H1 (cell line): ENCODE measurements around the gene RFX6. TPM values are rescaled to one million over a fixed set of nuclear protein-coding genes. Genes with fewer than 3 reads are reported as not detected.

Experiments used
- CTCF ChIA-PET: fragments of 300-600 bp; sonication (Branson Sonifier 250); formaldehyde crosslinking; loops from one replicate; lab custom pipeline; 2021; ENCODE audit not compliant: partially characterized antibody; lab: Charles Lee
- POLR2A ChIA-PET: fragments of 300-600 bp; sonication (Branson Sonifier 250); formaldehyde crosslinking; loops from one replicate; lab custom pipeline; 2021; ENCODE audit warnings: inconsistent platforms; ENCODE audit not compliant: partially characterized antibody; lab: Charles Lee
- DNase-seq, 2 experiments: peaks; one replicate each; pipeline versions ENCODE4 v3.0.0 to v3.0.0-alpha.2; 2010 to 2022; ENCODE audit warnings: low spot score in 2 of 2, low read depth in 1 of 2, mixed read lengths in 1 of 2
- FAIRE-seq: peaks from 2 replicates; lab custom pipeline; 2011; peaks lifted over from hg19 to GRCh38; lab: Jason Lieb, UNC
- H2AFZ ChIP-seq: 2 replicates; pipeline ENCODE4 v1.8.1; 2012; ENCODE audit warnings: low read length, inconsistent platforms
- H2AK5ac ChIP-seq: 2 replicates; pipeline ENCODE4 v1.6.1; 2013; ENCODE audit warnings: low read depth, low read length
- H2BK120ac ChIP-seq: replicated peaks from 2 replicates; pipeline ENCODE3; 2013; ENCODE audit warnings: low read depth, low read length, inconsistent platforms
- H2BK12ac ChIP-seq: 2 replicates; pipeline ENCODE4 v1.6.1; 2013; ENCODE audit warnings: low read depth, low read length
- H2BK15ac ChIP-seq: 2 replicates; pipeline ENCODE4 v1.6.1; 2013; ENCODE audit warnings: low read length
- H2BK20ac ChIP-seq: 2 replicates; pipeline ENCODE4 v1.6.1; 2013; ENCODE audit warnings: low read length
- H2BK5ac ChIP-seq: 2 replicates; pipeline ENCODE4 v1.6.1; 2013; ENCODE audit warnings: low read depth, low read length
- H3K14ac ChIP-seq: 2 replicates; pipeline ENCODE4 v1.6.1; 2013; ENCODE audit warnings: inconsistent platforms; ENCODE audit not compliant: insufficient read length
- H3K18ac ChIP-seq: 2 replicates; pipeline ENCODE4 v1.6.1; 2013; ENCODE audit warnings: low read length; ENCODE audit errors: extremely low read depth
- H3K23ac ChIP-seq: 2 replicates; pipeline ENCODE4 v1.6.1; 2013; ENCODE audit warnings: inconsistent platforms; ENCODE audit not compliant: insufficient read length
- H3K23me2 ChIP-seq: 2 replicates; pipeline ENCODE4 v1.6.1; 2013; ENCODE audit warnings: low read depth, low read length
- H3K27ac ChIP-seq: 2 replicates; pipeline ENCODE4 v1.6.1; 2011; ENCODE audit warnings: low read depth, low read length, inconsistent platforms
- H3K27me3 ChIP-seq, 4 experiments: replicated peaks in 1 of 4; 1 replicate in 1 of 4; 2 replicates in 3 of 4; pipeline versions ENCODE4 v1.6.1 to v1.8.1; 2011 to 2013; ENCODE audit warnings: low read length in 3 of 4, mild to moderate bottlenecking in 3 of 4, inconsistent platforms in 2 of 4, mixed read lengths in 2 of 4, moderate library complexity in 1 of 4; ENCODE audit not compliant: control insufficient read depth in 3 of 4, insufficient read depth in 3 of 4; ENCODE audit errors: extremely low read depth in 1 of 4
- H3K36me3 ChIP-seq, 4 experiments: 2 replicates each; pipeline versions ENCODE4 v1.6.1 to v1.8.1; 2011 to 2013; ENCODE audit warnings: mild to moderate bottlenecking in 4 of 4, low read length in 3 of 4, moderate library complexity in 2 of 4, control low read depth in 1 of 4, inconsistent platforms in 1 of 4; ENCODE audit not compliant: insufficient read depth in 4 of 4, control insufficient read depth in 2 of 4
- H3K4ac ChIP-seq: replicated peaks from 2 replicates; pipeline ENCODE3; 2013; ENCODE audit warnings: low read length, low read depth, mixed read lengths, inconsistent platforms; ENCODE audit not compliant: insufficient read length
- H3K4me1 ChIP-seq, 4 experiments: replicated peaks in 1 of 4; 1 replicate in 1 of 4; 2 replicates in 3 of 4; pipeline versions ENCODE4 v1.6.1 to v1.8.1; 2011 to 2013; ENCODE audit warnings: low read length in 3 of 4, inconsistent platforms in 2 of 4, mixed read lengths in 1 of 4; ENCODE audit not compliant: insufficient read depth in 4 of 4, control insufficient read depth in 3 of 4
- H3K4me2 ChIP-seq, 2 experiments: 2 replicates each; pipeline versions ENCODE4 v1.6.1 to v1.8.1; 2011 to 2013; ENCODE audit warnings: low read depth in 2 of 2, low read length in 2 of 2, control low read depth in 1 of 2, inconsistent platforms in 1 of 2, mild to moderate bottlenecking in 1 of 2; ENCODE audit not compliant: insufficient read depth in 1 of 2
- H3K4me3 ChIP-seq, 4 experiments: fragments of 200-600, 300-600 bp in 1 of 4; sonication (generic), shearing (Covaris generic), sonication (Bioruptor Twin) in 1 of 4; 2 replicates each; pipeline versions ENCODE4 v1.5.1 to v1.8.1; 2011 to 2016; ENCODE audit warnings: low read length in 4 of 4, low read depth in 3 of 4, control low read depth in 2 of 4, inconsistent platforms in 2 of 4, mild to moderate bottlenecking in 2 of 4, mixed read lengths in 1 of 4, moderate library complexity in 1 of 4; ENCODE audit not compliant: insufficient read depth in 2 of 4; ENCODE audit errors: extremely low read depth in 1 of 4
- H3K56ac ChIP-seq: replicated peaks from 2 replicates; pipeline ENCODE3; 2013; ENCODE audit warnings: low read depth, mild to moderate bottlenecking, mixed read lengths, low read length, inconsistent platforms; ENCODE audit not compliant: insufficient read length
- H3K79me1 ChIP-seq: 2 replicates; pipeline ENCODE4 v1.6.1; 2013; ENCODE audit warnings: low read depth, low read length, control low read depth
- H3K79me2 ChIP-seq, 2 experiments: 2 replicates each; pipeline versions ENCODE4 v1.6.1 to v1.8.1; 2012 to 2013; ENCODE audit warnings: low read length in 2 of 2, mild to moderate bottlenecking in 2 of 2, inconsistent platforms in 1 of 2; ENCODE audit not compliant: insufficient read depth in 2 of 2, control insufficient read depth in 1 of 2
- H3K9ac ChIP-seq, 4 experiments: replicated peaks in 1 of 4; 1 replicate in 1 of 4; 2 replicates in 3 of 4; pipeline versions ENCODE4 v1.6.1 to v1.8.1; 2011 to 2013; ENCODE audit warnings: low read depth in 3 of 4, low read length in 3 of 4, control low read depth in 2 of 4, mild to moderate bottlenecking in 2 of 4, moderate library complexity in 2 of 4, inconsistent platforms in 1 of 4; ENCODE audit errors: extremely low read depth in 1 of 4
- H3K9me3 ChIP-seq, 2 experiments: 2 replicates each; pipeline versions ENCODE4 v1.6.1 to v1.8.1; 2012 to 2013; ENCODE audit warnings: mild to moderate bottlenecking in 2 of 2, moderate library complexity in 2 of 2, control low read depth in 1 of 2, inconsistent platforms in 1 of 2, low read depth in 1 of 2, low read length in 1 of 2, mixed read lengths in 1 of 2; ENCODE audit not compliant: insufficient read depth in 2 of 2
- H4K20me1 ChIP-seq, 2 experiments: replicated peaks in 1 of 2; 2 replicates each; pipeline versions ENCODE3 to v1.8.1; 2011 to 2013; ENCODE audit warnings: inconsistent platforms in 2 of 2, low read length in 2 of 2, mild to moderate bottlenecking in 1 of 2; ENCODE audit not compliant: insufficient read depth in 2 of 2, control insufficient read depth in 1 of 2
- H4K5ac ChIP-seq: 2 replicates; pipeline ENCODE4 v1.6.1; 2013; ENCODE audit warnings: low read length, low read depth, mixed read lengths, inconsistent platforms; ENCODE audit not compliant: insufficient read length
- H4K8ac ChIP-seq: 2 replicates; pipeline ENCODE4 v1.8.0; 2013; ENCODE audit warnings: mild to moderate bottlenecking, moderate library complexity, low read length, inconsistent platforms; ENCODE audit not compliant: insufficient read depth; ENCODE audit errors: extremely low read depth
- H4K91ac ChIP-seq: replicated peaks from 2 replicates; pipeline ENCODE3; 2013; ENCODE audit warnings: low read length, mixed read lengths, inconsistent platforms; ENCODE audit not compliant: insufficient read length
- CHD2 ChIP-seq: IDR thresholded peaks from 2 replicates; pipeline ENCODE4 v1.6.1; 2012; ENCODE audit warnings: low read length, improper control_type of control experiment
- E2F6 ChIP-seq: IDR thresholded peaks from 2 replicates; pipeline ENCODE4 v1.6.1; 2012; ENCODE audit warnings: inconsistent platforms
- EP300 ChIP-seq, 2 experiments: IDR thresholded peaks; 1 replicate in 1 of 2; 2 replicates in 1 of 2; pipeline ENCODE4 v1.6.1; 2011 to 2012; ENCODE audit warnings: low read depth in 2 of 2, low read length in 2 of 2, mild to moderate bottlenecking in 2 of 2, borderline replicate concordance in 1 of 2, inconsistent platforms in 1 of 2, moderate library complexity in 1 of 2
- GTF2F1 ChIP-seq: IDR thresholded peaks from 2 replicates; pipeline ENCODE4 v1.6.1; 2012; ENCODE audit warnings: low read depth, low read length, improper control_type of control experiment, borderline replicate concordance
- POLR2AphosphoS5 ChIP-seq: IDR thresholded peaks from 2 replicates; pipeline ENCODE4 v1.6.1; 2011; ENCODE audit warnings: low read depth, low read length
- RFX5 ChIP-seq: IDR thresholded peaks from 2 replicates; pipeline ENCODE4 v1.6.1; 2011; ENCODE audit warnings: low read depth, low read length, improper control_type of control experiment, borderline replicate concordance
- SP1 ChIP-seq: IDR thresholded peaks from 2 replicates; pipeline ENCODE4 v1.6.1; 2011; ENCODE audit warnings: low read depth, low read length
- TCF12 ChIP-seq: IDR thresholded peaks from 2 replicates; pipeline ENCODE4 v1.6.1; 2011; ENCODE audit warnings: low read depth, mild to moderate bottlenecking, low read length
- USF2 ChIP-seq: IDR thresholded peaks from 2 replicates; pipeline ENCODE4 v1.6.1; 2011; ENCODE audit warnings: low read length, improper control_type of control experiment
- WGBS, 2 experiments: shearing (Covaris generic) in 1 of 2; methylation state at CpG; one replicate each; pipeline versions ENCODE4 v1.1.6 to v1.1.7; 2013 to 2015; ENCODE audit warnings: low lambda C conversion rate in 2 of 2, mixed read lengths in 2 of 2, inconsistent platforms in 1 of 2, low coverage in 1 of 2, missing lambda C conversion rate in 1 of 2; ENCODE audit not compliant: insufficient replicate concordance in 2 of 2, insufficient coverage in 1 of 2, insufficient read length in 1 of 2; ENCODE audit errors: extremely low coverage in 1 of 2, missing lambda C conversion rate in 1 of 2; 5-methylcytosine and 5-hydroxymethylcytosine counted together
- polyA plus RNA-seq, 7 experiments: library from polyadenylated mRNA; depleted of rRNA in 3 of 7; stranded (reverse) in 5 of 7; unstranded in 2 of 7; fragments of >200 nt in 5 of 7; fragments of 200-250 nt in 2 of 7; gene quantifications; 1 replicate in 5 of 7; 2 replicates in 1 of 7; 4 replicates in 1 of 7; pipeline versions ENCODE4 v1.2.1 to v1.2.3, GENCODE V29; 2011 to 2013; ENCODE audit warnings: missing spikeins in 2 of 7, mixed read lengths in 2 of 7
- total RNA-seq: library from RNA; stranded (reverse); fragmentation: NEBNext Ultra II Directional; extraction: Animal tissue kit (Norgen Biotek cat#: 25700); gene quantifications from 2 replicates; pipeline ENCODE4 v1.2.1, GENCODE V29; 2021

Gene RFX6
- total and polyA plus RNA-seq, 2 of the 8 experiments (the other 6 are each of a cell fraction or from before 2014, with no cell fraction given) = not detected

GRCh38 chr6:116973976-116974375, 96.9 kb downstream of the RFX6 start:
- Histone ChIP-seq H4K5ac (no peak overlapping the region), H3K4ac (no peak overlapping the region), H4K20me1 (no peaks in the 10 kb centered on the region), H3K27me3 (peaks cover 0 to 1% (median 0%) of the 10 kb centered on the region in 4 experiments; a peak in 1 of 7 replicates), H2AFZ (no peak overlapping the region), H3K23me2 (no peaks in the 10 kb centered on the region), H3K36me3 (no peaks in the 10 kb centered on the region), H3K18ac (no peak overlapping the region), H2BK12ac (no peak overlapping the region), H3K4me1 (no peaks in the 10 kb centered on the region), H2BK5ac (no peak overlapping the region), H2AK5ac (no peak overlapping the region), H3K9ac (no peak overlapping the region), H3K56ac (no peak overlapping the region), H3K4me3 (no peak overlapping the region), H3K9me3 (no peaks in the 10 kb centered on the region), H2BK120ac (no peak overlapping the region), H4K8ac (no peak overlapping the region), H3K14ac (no peak overlapping the region), H3K79me1 (no peaks in the 10 kb centered on the region), H3K23ac (no peak overlapping the region), H2BK20ac (no peak overlapping the region), H2BK15ac (no peak overlapping the region), H4K91ac (no peak overlapping the region), H3K27ac (no peak overlapping the region), H3K4me2 (no peak overlapping the region), H3K79me2 (no peaks in the 10 kb centered on the region)
- TF ChIP-seq POLR2AphosphoS5 (no peak), E2F6 (no peak), USF2 (no peak), SP1 (no peak), TCF12 (no peak), CHD2 (no peak), RFX5 (no peak), GTF2F1 (no peak), EP300 (IDR thresholded peaks at IDR 0.05; ENCODE audit: borderline replicate concordance in 1 of 2, low read depth in 2 of 2, low read length in 2 of 2) (no peak)
- DNase-seq (no peak), FAIRE-seq (no peak)
- ChIA-PET POLR2A (no interaction called here), CTCF (interaction anchor here (0.9 to 1.9 kb wide), 9 partner anchors 14 to 344 kb away, joined by 3 to 10 read pairs (median 3); no protein-coding TSS in a partner anchor)
- WGBS, 2 experiments = 91% methylated on average over 5 of the region's 5 CpGs; no CpG with 5 or more reads in 1 of the 2 experiments
